GM19238 (cell line): ENCODE data around the gene KCNC4.

ENCODE experiments used
- DNase-seq: peaks from one replicate; pipeline ENCODE4 v3.0.0; 2011; ENCODE audit warnings: low spot score; ENCODE audit not compliant: insufficient read length

The KCNC4 gene

GRCh38 chr1:110229348-110230001 lies 19.4 kb downstream of the KCNC4 start:
- no peak for DNase-seq

- no peak for DNase-seq
These were observed 20.5 kb downstream of the KCNC4 start for GRCh38 chr1:110230381-110231199.

- DNase-seq: no peak
These were observed 23.7 kb downstream of the KCNC4 start for GRCh38 chr1:110233861-110234260.

- DNase-seq: no peak
These were observed 24.6 kb downstream of the KCNC4 start for GRCh38 chr1:110234691-110235090.

GRCh38 chr1:110235181-110235833 lies 25.2 kb downstream of the KCNC4 start:
- no peak for DNase-seq

- DNase-seq: no peak
These were observed 25.9 kb downstream of the KCNC4 start for GRCh38 chr1:110235834-110236682.

GRCh38 chr1:110237386-110238152 lies 27.5 kb downstream of the KCNC4 start:
- no peak for DNase-seq

- DNase-seq: no peak
These were observed 29.6 kb downstream of the KCNC4 start for GRCh38 chr1:110239441-110240430.

GRCh38 chr1:110240476-110241210 lies 30.5 kb downstream of the KCNC4 start:
- DNase-seq: no peak

GRCh38 chr1:110241516-110241915 lies 31.4 kb downstream of the KCNC4 start:
- DNase-seq: no peak

GRCh38 chr1:110242062-110242461 lies 31.9 kb downstream of the KCNC4 start:
- DNase-seq: no peak

GRCh38 chr1:110242731-110243130 lies 32.6 kb downstream of the KCNC4 start:
- DNase-seq: no peak

GRCh38 chr1:110243146-110243545 lies 33.0 kb downstream of the KCNC4 start:
- no peak for DNase-seq

- DNase-seq: no peak
These were observed 33.5 kb downstream of the KCNC4 start for GRCh38 chr1:110243574-110243973.

- no peak for DNase-seq
These were observed 35.9 kb downstream of the KCNC4 start for GRCh38 chr1:110245876-110246620.

- DNase-seq: no peak
These were observed 38.6 kb downstream of the KCNC4 start for GRCh38 chr1:110248746-110249145.

GRCh38 chr1:110249256-110249655 lies 39.1 kb downstream of the KCNC4 start:
- no peak for DNase-seq

GRCh38 chr1:110250008-110250407 lies 39.9 kb downstream of the KCNC4 start:
- no peak for DNase-seq
